Mesendoderm (in vitro differentiated cells): ENCODE data around the gene RGS7BP.

Experiments used
- DNase-seq: peaks from one replicate; pipeline ENCODE4 v3.0.0; 2013
- H2AK5ac ChIP-seq: 2 replicates; pipeline ENCODE4 v1.6.1; 2013; ENCODE audit warnings: low read length, inconsistent platforms
- H2BK120ac ChIP-seq: 2 replicates; pipeline ENCODE4 v1.6.1; 2013; ENCODE audit warnings: low read depth, mild to moderate bottlenecking, low read length, moderate library complexity, mixed read lengths
- H2BK15ac ChIP-seq: replicated peaks from 2 replicates; pipeline ENCODE4 v1.6.1; 2013; ENCODE audit warnings: low read depth, mild to moderate bottlenecking, moderate library complexity
- H2BK5ac ChIP-seq: 2 replicates; pipeline ENCODE4 v1.6.1; 2013; ENCODE audit warnings: low read length, inconsistent platforms
- H3K18ac ChIP-seq: 2 replicates; pipeline ENCODE4 v1.6.1; 2013; ENCODE audit warnings: mild to moderate bottlenecking, low read length, mixed read lengths
- H3K23ac ChIP-seq: one replicate; pipeline ENCODE4 v1.6.1; 2013; ENCODE audit warnings: low read length
- H3K27ac ChIP-seq: 2 replicates; pipeline ENCODE4 v1.5.1; 2013; ENCODE audit warnings: low read depth, mild to moderate bottlenecking, inconsistent platforms, low read length, moderate library complexity
- H3K27me3 ChIP-seq: 2 replicates; pipeline ENCODE4 v1.6.1; 2013; ENCODE audit warnings: low read length, control low read depth, mild to moderate bottlenecking, inconsistent platforms; ENCODE audit not compliant: insufficient read depth, poor library complexity
- H3K36me3 ChIP-seq: 2 replicates; pipeline ENCODE4 v1.6.1; 2013; ENCODE audit warnings: low read length, inconsistent platforms; ENCODE audit not compliant: control insufficient read depth, insufficient read depth
- H3K4ac ChIP-seq: one replicate; pipeline ENCODE4 v1.6.1; 2013; ENCODE audit warnings: low read depth, mild to moderate bottlenecking, low read length, moderate library complexity
- H3K4me1 ChIP-seq: 2 replicates; pipeline ENCODE4 v1.6.1; 2013; ENCODE audit warnings: low read depth, low read length, inconsistent platforms; ENCODE audit not compliant: control insufficient read depth
- H3K4me2 ChIP-seq: 2 replicates; pipeline ENCODE4 v1.6.1; 2013; ENCODE audit warnings: low read length
- H3K4me3 ChIP-seq: 2 replicates; pipeline ENCODE4 v1.5.1; 2013; ENCODE audit warnings: mild to moderate bottlenecking, low read length
- H3K56ac ChIP-seq: one replicate; pipeline ENCODE4 v1.6.1; 2013; ENCODE audit warnings: low read length
- H3K79me1 ChIP-seq: 2 replicates; pipeline ENCODE4 v1.6.1; 2013; ENCODE audit warnings: low read length, inconsistent platforms
- H3K79me2 ChIP-seq: 2 replicates; pipeline ENCODE4 v1.6.1; 2013; ENCODE audit warnings: mild to moderate bottlenecking, low read length; ENCODE audit not compliant: control insufficient read depth, insufficient read depth
- H3K9ac ChIP-seq: 2 replicates; pipeline ENCODE4 v1.6.1; 2013; ENCODE audit warnings: low read length, inconsistent platforms
- H4K5ac ChIP-seq: one replicate; pipeline ENCODE4 v1.6.1; 2013; ENCODE audit warnings: low read length
- H4K8ac ChIP-seq: one replicate; pipeline ENCODE4 v1.6.1; 2013; ENCODE audit warnings: low read depth, mild to moderate bottlenecking, control low read depth, low read length, moderate library complexity
- WGBS: extraction: QIAGEN DNeasy Blood & Tissue Kit; methylation state at CpG from one replicate; pipeline ENCODE4 v1.1.7; 2013; ENCODE audit warnings: low lambda C conversion rate, missing lambda C conversion rate; ENCODE audit not compliant: insufficient coverage; ENCODE audit errors: extremely low coverage; 5-methylcytosine and 5-hydroxymethylcytosine counted together

The RGS7BP gene

DNA sequence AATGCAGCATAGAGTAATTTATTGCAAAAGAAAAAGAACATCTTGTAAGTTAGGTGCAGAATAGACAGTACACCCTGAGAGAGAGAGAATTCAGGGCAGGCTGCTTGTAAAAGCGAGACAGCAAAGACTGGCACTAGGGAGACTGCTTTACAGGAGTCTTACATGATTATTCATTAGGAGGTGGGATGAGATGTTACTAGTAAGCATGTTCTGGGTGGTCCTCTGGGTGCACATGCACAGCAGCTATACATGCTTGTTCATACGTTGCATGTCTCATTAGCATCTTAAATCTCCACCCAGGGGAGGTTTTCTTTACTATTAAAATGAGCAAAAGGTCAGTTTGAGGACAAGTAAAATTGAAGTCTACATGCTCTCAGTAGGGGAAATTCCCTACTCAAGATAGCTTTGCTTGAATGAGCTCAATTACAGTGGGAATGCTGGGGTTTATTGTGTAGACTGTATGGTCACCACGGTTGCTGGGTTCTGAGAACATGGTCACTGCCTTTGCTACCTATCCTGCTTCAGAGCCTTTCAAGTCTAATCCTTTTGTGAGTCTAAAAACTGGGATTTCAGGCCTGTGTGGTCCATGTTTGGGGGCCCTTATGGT, 60.6 kb downstream of the RGS7BP start:
- no peak overlapping the region for H4K8ac ChIP-seq
- H3K36me3 ChIP-seq = no peaks in the 10 kb centered on the region
- H3K4me3 ChIP-seq = no peak overlapping the region
- no peaks in the 10 kb centered on the region for H3K27me3 ChIP-seq
- no peaks in the 10 kb centered on the region for H3K79me1 ChIP-seq
- H3K4me1 ChIP-seq = no peaks in the 10 kb centered on the region
- H2BK15ac ChIP-seq = no peak overlapping the region
- H3K9ac ChIP-seq = no peak overlapping the region
- WGBS = no CpG with 5 or more reads among the region's 3 CpGs
- H2AK5ac ChIP-seq = no peak overlapping the region
- H3K23ac ChIP-seq = no peak overlapping the region
- H3K4me2 ChIP-seq = no peak overlapping the region
- H2BK5ac ChIP-seq = no peak overlapping the region
- no peak overlapping the region for H3K56ac ChIP-seq
- no peak for DNase-seq
- no peak overlapping the region for H4K5ac ChIP-seq
- H3K18ac ChIP-seq = no peak overlapping the region
- H3K79me2 ChIP-seq = no peaks in the 10 kb centered on the region
- H3K4ac ChIP-seq = no peak overlapping the region
- H3K27ac ChIP-seq = no peak overlapping the region
- H2BK120ac ChIP-seq = no peak overlapping the region

DNA sequence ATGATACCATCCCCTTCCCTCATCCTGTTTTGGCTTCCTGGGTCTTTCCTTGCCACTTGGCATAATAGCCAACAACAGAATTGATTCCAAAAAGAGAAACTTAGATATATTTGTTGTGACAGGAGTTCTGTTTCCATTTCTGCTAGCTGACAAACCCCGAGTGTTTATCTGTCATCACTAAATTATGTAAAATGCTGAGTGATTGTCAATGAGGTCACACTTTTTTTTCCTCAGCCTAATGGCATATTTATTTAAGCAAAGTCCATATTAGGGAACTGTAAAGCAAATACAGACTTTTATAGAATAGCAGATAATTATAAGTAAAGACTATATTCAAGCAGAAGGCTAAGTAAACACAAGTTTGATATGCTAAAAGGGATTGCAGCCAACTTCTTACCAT, 64.0 kb downstream of the RGS7BP start:
- no peak overlapping the region for H3K4ac ChIP-seq
- no peak overlapping the region for H3K56ac ChIP-seq
- no peak overlapping the region for H2BK120ac ChIP-seq
- no peaks in the 10 kb centered on the region for H3K27me3 ChIP-seq
- H3K23ac ChIP-seq = no peak overlapping the region
- no peak overlapping the region for H3K18ac ChIP-seq
- H4K5ac ChIP-seq = no peak overlapping the region
- H3K4me1 ChIP-seq = no peaks in the 10 kb centered on the region
- H3K27ac ChIP-seq = no peak overlapping the region
- no peaks in the 10 kb centered on the region for H3K36me3 ChIP-seq
- H4K8ac ChIP-seq = no peak overlapping the region
- no peak overlapping the region for H3K4me2 ChIP-seq
- no peak overlapping the region for H2BK15ac ChIP-seq
- no CpG with 5 or more reads among the region's 1 CpG for WGBS
- H2BK5ac ChIP-seq = no peak overlapping the region
- H3K79me2 ChIP-seq = no peaks in the 10 kb centered on the region
- no peak overlapping the region for H3K4me3 ChIP-seq
- no peak overlapping the region for H3K9ac ChIP-seq
- DNase-seq = no peak
- H2AK5ac ChIP-seq = no peak overlapping the region
- no peaks in the 10 kb centered on the region for H3K79me1 ChIP-seq

DNA sequence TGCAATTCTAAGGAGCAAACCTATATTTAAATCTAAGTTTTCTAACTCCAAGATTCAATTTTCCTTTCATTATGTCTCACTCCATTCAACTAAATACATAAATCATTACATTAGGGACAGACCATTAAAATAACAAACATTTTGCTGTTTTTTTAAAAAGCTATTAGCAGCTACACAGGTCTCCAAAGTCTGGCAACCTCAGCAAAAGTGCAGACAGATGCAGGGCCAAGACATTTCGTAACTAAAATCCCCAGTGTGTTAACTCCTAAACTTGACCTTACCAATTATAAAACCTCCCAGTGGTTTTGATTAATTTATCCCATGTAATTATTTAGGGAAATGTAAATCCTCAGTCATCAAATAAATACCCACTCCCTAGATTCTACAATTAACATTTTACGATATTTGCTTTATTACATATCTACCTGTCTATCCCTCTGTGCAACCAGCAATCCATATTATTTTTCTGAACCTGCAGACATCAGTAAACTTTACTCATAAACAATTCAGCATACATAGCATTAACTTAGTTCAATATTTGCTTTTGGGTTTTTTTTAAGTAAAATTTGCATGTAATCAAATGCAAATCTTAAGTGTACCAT, 64.7 kb downstream of the RGS7BP start:
- Histone ChIP-seq H4K5ac (no peak overlapping the region), H3K56ac (no peak overlapping the region), H2BK5ac (no peak overlapping the region), H3K18ac (no peak overlapping the region), H2BK120ac (no peak overlapping the region), H2AK5ac (no peak overlapping the region), H3K27ac (no peak overlapping the region), H4K8ac (no peak overlapping the region), H3K79me2 (no peaks in the 10 kb centered on the region), H3K4me2 (no peak overlapping the region), H3K27me3 (no peaks in the 10 kb centered on the region), H2BK15ac (no peak overlapping the region), H3K23ac (no peak overlapping the region), H3K4me1 (no peaks in the 10 kb centered on the region), H3K4me3 (no peak overlapping the region), H3K79me1 (no peaks in the 10 kb centered on the region), H3K9ac (no peak overlapping the region), H3K4ac (no peak overlapping the region), H3K36me3 (no peaks in the 10 kb centered on the region)
- DNase-seq = no peak
- WGBS = no CpG with 5 or more reads among the region's 2 CpGs

GRCh38 chr5:64575561-64575960, 69.7 kb downstream of the RGS7BP start:
- H3K4me2 ChIP-seq = no peak overlapping the region
- H4K8ac ChIP-seq = no peak overlapping the region
- no peak overlapping the region for H2BK5ac ChIP-seq
- H3K18ac ChIP-seq = no peak overlapping the region
- no peaks in the 10 kb centered on the region for H3K79me1 ChIP-seq
- no peaks in the 10 kb centered on the region for H3K79me2 ChIP-seq
- no peaks in the 10 kb centered on the region for H3K36me3 ChIP-seq
- no peaks in the 10 kb centered on the region for H3K4me1 ChIP-seq
- H2AK5ac ChIP-seq = no peak overlapping the region
- no peak overlapping the region for H3K4ac ChIP-seq
- no peak overlapping the region for H2BK120ac ChIP-seq
- no peak overlapping the region for H2BK15ac ChIP-seq
- no peak overlapping the region for H4K5ac ChIP-seq
- no peak overlapping the region for H3K23ac ChIP-seq
- peak; percentile 16 for DNase-seq
- H3K27me3 ChIP-seq = no peaks in the 10 kb centered on the region
- no CpG with 5 or more reads among the region's 5 CpGs for WGBS
- H3K4me3 ChIP-seq = no peak overlapping the region
- no peak overlapping the region for H3K56ac ChIP-seq
- H3K9ac ChIP-seq = no peak overlapping the region
- H3K27ac ChIP-seq = no peak overlapping the region

GRCh38 chr5:64576250-64576649, 70.4 kb downstream of the RGS7BP start:
- no peaks in the 10 kb centered on the region for H3K4me1 ChIP-seq
- no peaks in the 10 kb centered on the region for H3K36me3 ChIP-seq
- no peak overlapping the region for H2BK120ac ChIP-seq
- no peak overlapping the region for H2BK15ac ChIP-seq
- H2BK5ac ChIP-seq = no peak overlapping the region
- H3K4me3 ChIP-seq = no peak overlapping the region
- H3K79me1 ChIP-seq = no peaks in the 10 kb centered on the region
- H3K23ac ChIP-seq = no peak overlapping the region
- H3K4me2 ChIP-seq = no peak overlapping the region
- H3K79me2 ChIP-seq = no peaks in the 10 kb centered on the region
- H3K9ac ChIP-seq = no peak overlapping the region
- H3K56ac ChIP-seq = no peak overlapping the region
- H4K5ac ChIP-seq = no peak overlapping the region
- no peaks in the 10 kb centered on the region for H3K27me3 ChIP-seq
- H3K4ac ChIP-seq = no peak overlapping the region
- H3K18ac ChIP-seq = no peak overlapping the region
- H2AK5ac ChIP-seq = no peak overlapping the region
- no peak overlapping the region for H3K27ac ChIP-seq
- no CpG with 5 or more reads among the region's 2 CpGs for WGBS
- H4K8ac ChIP-seq = no peak overlapping the region
- DNase-seq = no peak

- H3K27ac ChIP-seq = no peak overlapping the region
- H3K79me2 ChIP-seq = no peaks in the 10 kb centered on the region
- H3K4me3 ChIP-seq = no peak overlapping the region
- H2AK5ac ChIP-seq = no peak overlapping the region
- no peak overlapping the region for H3K4ac ChIP-seq
- H4K5ac ChIP-seq = no peak overlapping the region
- H3K36me3 ChIP-seq = no peaks in the 10 kb centered on the region
- H3K4me2 ChIP-seq = no peak overlapping the region
- H3K79me1 ChIP-seq = no peaks in the 10 kb centered on the region
- no peaks in the 10 kb centered on the region for H3K4me1 ChIP-seq
- no peak overlapping the region for H3K9ac ChIP-seq
- H3K18ac ChIP-seq = no peak overlapping the region
- no CpG with 5 or more reads among the region's 4 CpGs for WGBS
- no peak overlapping the region for H3K23ac ChIP-seq
- H2BK5ac ChIP-seq = no peak overlapping the region
- no peak overlapping the region for H2BK15ac ChIP-seq
- H2BK120ac ChIP-seq = no peak overlapping the region
- no peak for DNase-seq
- no peak overlapping the region for H3K56ac ChIP-seq
- H4K8ac ChIP-seq = no peak overlapping the region
- H3K27me3 ChIP-seq = no peaks in the 10 kb centered on the region
Measured at GRCh38 chr5:64585646-64586045, 79.8 kb downstream of the RGS7BP start.
